Osteoblast (primary cell): ENCODE data around the gene AAGAB. TPM values are rescaled to one million over a fixed set of nuclear protein-coding genes. Genes with fewer than 3 reads are reported as not detected.
"Not testable (repeated sequence)": the region's sequence is repeated elsewhere in the genome, so short reads cannot be mapped to it uniquely, and the experiment has no call there.

ENCODE experiments used
- DNase-seq: peaks from one replicate; pipeline ENCODE4 v3.0.0; 2011; ENCODE audit warnings: low spot score, mixed read lengths; ENCODE audit not compliant: insufficient read length; ENCODE audit errors: missing footprints
- H2AFZ ChIP-seq: 2 replicates; pipeline ENCODE4 v1.6.0; 2011; ENCODE audit warnings: mild to moderate bottlenecking, low read length
- H3K27ac ChIP-seq: 2 replicates; pipeline ENCODE4 v1.5.1; 2011; ENCODE audit warnings: mild to moderate bottlenecking, low read depth, low read length, moderate library complexity
- H3K27me3 ChIP-seq: 2 replicates; pipeline ENCODE4 v1.6.0; 2012; ENCODE audit warnings: mild to moderate bottlenecking, control low read depth, inconsistent platforms, low read length, moderate library complexity; ENCODE audit not compliant: insufficient read depth
- H3K36me3 ChIP-seq: 2 replicates; pipeline ENCODE4 v1.5.1; 2011; ENCODE audit warnings: mild to moderate bottlenecking, low read length, control low read depth, moderate library complexity; ENCODE audit not compliant: insufficient read depth
- H3K4me1 ChIP-seq: 2 replicates; pipeline ENCODE4 v1.5.1; 2011; ENCODE audit warnings: mild to moderate bottlenecking, low read length, control low read depth, moderate library complexity; ENCODE audit not compliant: insufficient read depth
- H3K4me2 ChIP-seq: 2 replicates; pipeline ENCODE4 v1.6.0; 2011; ENCODE audit warnings: mild to moderate bottlenecking, low read length; ENCODE audit not compliant: insufficient read depth
- H3K4me3 ChIP-seq: fragments of 200-600 bp; sonication (generic); 3 replicates; pipeline ENCODE4 v1.5.1; 2012; ENCODE audit warnings: mild to moderate bottlenecking, low read length, inconsistent platforms; ENCODE audit not compliant: insufficient read depth
- H3K79me2 ChIP-seq: 2 replicates; pipeline ENCODE4 v1.6.0; 2012; ENCODE audit warnings: mild to moderate bottlenecking, low read length, control low read depth, inconsistent platforms; ENCODE audit not compliant: insufficient read depth
- H3K9me3 ChIP-seq: 2 replicates; pipeline ENCODE4 v1.5.1; 2011; ENCODE audit warnings: low read depth, low read length, control low read depth
- H4K20me1 ChIP-seq: 2 replicates; pipeline ENCODE4 v1.6.0; 2012; ENCODE audit warnings: mild to moderate bottlenecking, low read length, control low read depth; ENCODE audit not compliant: insufficient read depth
- CTCF ChIP-seq: IDR thresholded peaks from 2 replicates; pipeline ENCODE4 v1.5.1; 2011; ENCODE audit warnings: mild to moderate bottlenecking, low read depth, low read length, moderate library complexity; ENCODE audit errors: extremely low read depth
- total RNA-seq: library from RNA; depleted of rRNA; stranded (reverse); fragments of >200 nt; gene quantifications from 2 replicates; pipeline ENCODE4 v1.2.3, GENCODE V29; 2012

AAGAB gene
- total RNA-seq, 1 donor, result 51.0 TPM

GRCh38 chr15:67296684-67297083 lies 42.2 kb upstream of the AAGAB start:
- H4K20me1 ChIP-seq, result no peaks in the 10 kb centered on the region
- no peak for TF ChIP-seq CTCF
- DNase-seq, result no peak

GRCh38 chr15:67296188-67296587 lies 41.7 kb upstream of the AAGAB start:
- Histone ChIP-seq H3K4me1 (no peaks in the 10 kb centered on the region), H2AFZ (no peak overlapping the region), H3K27me3 (no peaks in the 10 kb centered on the region), H3K9me3 (no peaks in the 10 kb centered on the region), H3K27ac (no peak overlapping the region), H3K36me3 (no peaks in the 10 kb centered on the region), H3K79me2 (no peaks in the 10 kb centered on the region), H3K4me2 (no peak overlapping the region), H3K4me3 (no peak overlapping the region), H4K20me1 (no peaks in the 10 kb centered on the region)
- no peak for DNase-seq
- no peak for TF ChIP-seq CTCF

More at GRCh38 chr15:67296684-67297083, 42.2 kb upstream of the AAGAB start:
- H3K36me3 ChIP-seq, result no peaks in the 10 kb centered on the region
- no peaks in the 10 kb centered on the region for H3K27me3 ChIP-seq
- H3K27ac ChIP-seq, result no peak overlapping the region
- no peak overlapping the region for H2AFZ ChIP-seq
- H3K4me3 ChIP-seq, result no peak overlapping the region
- no peaks in the 10 kb centered on the region for H3K9me3 ChIP-seq
- H3K4me1 ChIP-seq, result no peaks in the 10 kb centered on the region
- no peaks in the 10 kb centered on the region for H3K79me2 ChIP-seq
- no peak overlapping the region for H3K4me2 ChIP-seq

GRCh38 chr15:67290319-67290718 lies 35.9 kb upstream of the AAGAB start:
- Histone ChIP-seq H3K79me2 (no peaks in the 10 kb centered on the region), H3K4me3 (no peak overlapping the region)
- DNase-seq, result no peak

GRCh38 chr15:67286400-67286799 lies 31.9 kb upstream of the AAGAB start:
- not testable (repeated sequence) for H3K27ac ChIP-seq, H3K9me3 ChIP-seq, DNase-seq, H3K4me2 ChIP-seq, H4K20me1 ChIP-seq, H3K36me3 ChIP-seq, H2AFZ ChIP-seq, H3K27me3 ChIP-seq, H3K4me3 ChIP-seq, H3K79me2 ChIP-seq, H3K4me1 ChIP-seq

More at GRCh38 chr15:67290319-67290718, 35.9 kb upstream of the AAGAB start:
- Histone ChIP-seq H2AFZ (no peak overlapping the region), H3K9me3 (no peaks in the 10 kb centered on the region), H3K36me3 (no peaks in the 10 kb centered on the region), H3K4me2 (no peak overlapping the region), H3K27ac (no peak overlapping the region), H3K27me3 (no peaks in the 10 kb centered on the region), H4K20me1 (no peaks in the 10 kb centered on the region), H3K4me1 (no peaks in the 10 kb centered on the region)
- no peak for TF ChIP-seq CTCF

GRCh38 chr15:67285625-67286024 lies 31.2 kb upstream of the AAGAB start:
- H4K20me1 ChIP-seq, H3K79me2 ChIP-seq, H3K4me3 ChIP-seq: not testable (repeated sequence)

More at GRCh38 chr15:67285625-67286024, 31.2 kb upstream of the AAGAB start:
- not testable (repeated sequence) for H3K4me1 ChIP-seq, H2AFZ ChIP-seq, H3K27me3 ChIP-seq, H3K36me3 ChIP-seq, H3K27ac ChIP-seq, DNase-seq, H3K9me3 ChIP-seq, H3K4me2 ChIP-seq
